CD1c-positive myeloid dendritic cell (primary cell): ENCODE measurements around the gene HDAC11.

Source experiments
- DNase-seq: peaks from one replicate; pipeline ENCODE4 v3.0.0-alpha.2; 2016; ENCODE audit errors: extremely low spot score

Gene HDAC11

GRCh38 chr3:13466781-13467180 lies 13.3 kb upstream of the HDAC11 start:
- no peak for DNase-seq

DNA sequence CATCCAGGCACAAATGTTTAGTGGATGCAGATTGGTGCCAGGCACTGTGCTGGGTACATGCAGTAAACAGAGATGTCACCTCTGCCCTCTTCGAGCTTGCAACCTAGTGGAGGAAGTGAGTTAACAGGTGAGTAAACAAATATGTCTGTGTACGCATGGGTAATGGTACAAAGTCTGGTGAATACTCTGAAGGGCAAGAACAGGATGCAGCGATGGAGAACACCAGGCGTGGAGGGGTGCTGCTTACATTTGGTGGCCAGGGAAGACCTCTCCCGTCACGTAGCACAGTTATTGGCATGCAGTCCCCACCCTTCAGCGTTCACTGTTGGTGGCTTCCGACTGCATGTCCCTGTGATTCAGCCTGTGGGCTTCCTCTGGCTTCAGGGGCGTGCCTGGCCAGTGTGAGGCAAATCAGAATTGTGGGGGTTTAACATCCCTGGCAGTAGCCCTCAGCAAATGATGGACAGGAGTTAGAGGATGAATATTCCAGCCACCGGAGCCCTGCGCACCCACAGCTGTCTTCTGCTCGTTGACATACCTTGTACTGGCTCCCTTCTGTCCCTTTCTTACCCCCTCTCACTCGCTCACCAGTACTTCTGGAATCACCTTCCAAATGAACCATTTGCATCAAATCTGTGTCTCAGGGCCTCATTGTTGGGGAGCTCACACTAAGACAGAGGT lies 9.1 kb upstream of the HDAC11 start:
- no peak for DNase-seq

DNA sequence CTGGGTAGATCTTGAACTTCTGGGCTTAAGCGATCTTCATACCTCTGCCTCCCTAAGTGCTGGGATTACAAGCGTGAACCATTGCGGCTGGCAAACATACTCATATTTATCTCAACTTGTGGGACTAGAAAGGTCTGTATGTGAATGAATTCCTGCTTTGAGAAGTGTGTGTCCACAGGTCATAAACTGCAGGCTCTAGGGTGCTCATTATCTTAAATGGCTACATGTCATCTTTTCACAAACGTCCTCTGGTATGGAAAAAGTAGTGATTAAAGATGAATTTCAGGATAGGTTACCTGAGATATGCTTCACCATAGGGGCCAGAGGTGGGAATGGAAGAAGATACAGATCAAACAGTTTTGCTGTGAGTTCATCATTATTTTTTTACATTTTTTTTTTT lies 7.8 kb upstream of the HDAC11 start:
- no peak for DNase-seq

DNA sequence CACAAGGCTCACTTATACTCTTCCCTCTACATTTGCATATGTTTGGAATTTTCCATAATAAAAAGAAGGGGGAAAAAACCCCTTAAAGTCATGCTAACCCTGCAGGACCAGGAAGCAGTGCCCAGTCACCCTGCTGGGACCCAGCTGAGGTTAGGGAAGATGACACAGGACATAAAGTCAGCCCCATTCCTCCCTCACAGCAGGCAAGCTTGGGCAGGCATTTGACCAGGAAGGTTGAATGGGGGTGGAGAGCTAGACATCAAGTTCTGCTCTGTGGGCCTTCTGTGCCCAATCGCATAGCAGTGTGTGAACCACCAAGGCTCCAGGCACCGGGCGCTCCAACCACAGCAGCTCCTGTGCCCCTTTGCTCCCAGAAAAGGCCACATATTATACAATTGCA lies 7.1 kb upstream of the HDAC11 start:
- DNase-seq, result no peak

- no peak for DNase-seq
These were observed 6.1 kb upstream of the HDAC11 start for GRCh38 chr3:13474021-13474420.

GRCh38 chr3:13474776-13475303 lies 5.3 kb upstream of the HDAC11 start:
- no peak for DNase-seq

DNA sequence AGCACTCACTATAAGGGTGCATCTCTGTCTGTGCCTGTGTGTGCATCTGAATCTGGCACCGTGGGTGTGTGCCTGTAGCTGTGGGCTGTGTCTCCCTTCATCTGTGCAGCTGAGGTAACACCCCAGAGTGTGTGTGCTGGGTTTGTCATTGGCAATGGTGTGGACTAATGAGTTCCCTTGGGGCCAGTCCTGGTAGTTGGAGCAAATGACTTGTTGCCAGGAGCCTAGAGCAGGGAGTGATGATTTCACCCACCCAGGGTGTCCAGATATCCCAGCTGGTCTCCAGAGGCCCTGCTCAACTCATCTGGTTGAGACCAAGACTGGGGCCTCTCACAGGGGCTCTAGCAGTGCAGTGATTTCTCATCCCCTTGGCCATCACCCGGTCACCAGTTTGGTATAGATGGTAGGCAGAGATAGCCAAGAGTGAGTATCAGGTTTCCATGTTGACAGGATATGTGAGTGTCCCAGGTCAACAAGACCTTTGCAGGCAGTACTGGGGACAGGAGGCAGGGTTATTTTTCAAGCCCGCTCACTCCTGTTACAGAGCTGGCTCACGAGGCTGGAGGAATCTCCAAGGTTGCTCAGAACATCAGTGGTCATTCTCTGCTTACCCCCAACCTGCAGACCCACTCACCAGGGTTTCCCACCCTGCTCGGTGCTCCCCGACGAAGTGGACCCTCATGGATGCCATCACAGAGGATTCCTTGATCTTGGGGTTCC lies 4.1 kb upstream of the HDAC11 start:
- no peak for DNase-seq

- DNase-seq, result no peak
These were observed 2.2 kb upstream of the HDAC11 start for GRCh38 chr3:13477943-13478342.

GRCh38 chr3:13479332-13479581 lies 849 bp upstream of the HDAC11 start:
- DNase-seq, result peak; percentile 62

GRCh38 chr3:13480340-13481318 lies 523 bp downstream of the HDAC11 start:
- peak; percentile 47 for DNase-seq

DNA sequence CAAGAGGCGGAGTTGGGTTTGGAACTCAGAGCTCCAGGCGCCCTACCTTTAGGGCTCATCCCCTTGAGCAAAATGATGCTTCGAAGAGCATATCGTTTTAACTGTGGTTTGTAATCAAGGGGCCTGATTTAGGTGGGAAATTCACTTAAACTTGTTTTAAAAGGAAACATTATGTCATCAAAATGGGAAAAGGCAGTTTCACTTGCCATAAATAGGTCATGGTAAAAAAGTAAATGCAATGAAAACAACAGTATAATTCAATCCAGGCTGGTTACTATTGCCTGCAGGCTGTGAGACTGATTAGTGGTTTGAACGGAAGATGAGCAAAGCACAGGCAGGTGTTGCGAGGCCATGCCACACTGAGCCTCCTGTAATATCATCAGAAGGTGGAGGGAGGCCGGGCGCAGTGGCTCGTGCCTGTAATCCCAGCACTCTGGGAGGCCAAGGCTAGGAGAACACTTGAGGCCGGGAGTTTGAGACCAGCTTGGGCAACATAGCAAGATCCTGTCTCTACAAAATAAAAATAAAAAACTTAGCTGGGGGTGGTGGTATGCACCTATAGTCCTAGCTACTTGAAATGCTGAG lies 2.1 kb downstream of the HDAC11 start:
- DNase-seq, result no peak

DNA sequence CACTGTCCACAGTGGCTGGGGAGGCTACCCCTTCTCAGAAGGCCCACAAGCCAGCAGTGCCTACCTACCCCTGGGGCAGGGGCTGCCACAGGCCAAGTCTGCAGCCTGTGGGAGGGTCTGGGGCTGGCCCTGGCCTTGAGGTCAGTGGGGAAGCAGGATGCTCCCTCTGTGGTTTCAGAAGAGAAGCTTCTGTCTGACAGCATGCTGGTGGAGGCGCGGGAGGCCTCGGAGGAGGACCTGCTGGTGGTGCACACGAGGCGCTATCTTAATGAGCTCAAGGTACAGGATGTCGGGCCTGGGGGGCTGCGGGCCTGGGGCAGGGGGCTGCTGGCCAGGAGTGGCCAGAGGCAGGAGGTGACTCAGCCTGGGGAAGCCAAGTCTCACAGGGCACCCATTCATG lies 3.2 kb downstream of the HDAC11 start:
- DNase-seq, result no peak

DNA sequence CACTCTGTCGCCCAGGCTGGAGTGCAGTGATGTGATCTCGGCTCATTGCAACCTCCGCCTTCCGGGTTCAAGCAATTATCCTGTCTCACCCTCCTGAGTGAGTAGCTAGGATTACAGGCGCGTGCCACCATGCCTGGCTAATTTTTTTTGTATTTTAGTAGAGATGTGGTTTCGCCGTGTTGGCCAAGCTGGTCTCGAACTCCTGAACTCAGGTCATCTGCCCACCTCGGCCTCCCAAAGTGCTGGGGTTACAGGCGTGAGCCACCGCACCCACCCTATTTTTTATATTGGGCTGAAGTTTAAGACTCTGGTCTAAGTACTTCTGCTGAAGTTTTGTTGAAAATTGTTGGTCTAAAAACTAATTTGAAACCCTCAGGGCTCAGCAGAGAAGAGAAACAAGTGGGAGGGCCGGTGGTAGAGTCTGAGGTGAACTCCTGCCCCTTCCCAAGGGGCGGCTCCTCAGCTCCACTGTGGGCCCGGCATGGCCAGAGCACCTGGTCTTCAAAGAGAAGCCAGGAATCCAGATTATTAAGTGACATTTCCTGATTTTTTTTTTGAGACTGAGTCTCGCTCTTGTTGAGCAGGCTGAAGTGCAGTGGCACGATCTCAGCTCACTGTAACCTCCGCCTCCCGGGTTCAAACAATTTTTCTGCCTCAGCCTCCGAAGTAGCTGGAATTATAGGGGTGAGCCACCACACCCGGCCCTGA lies 4.0 kb downstream of the HDAC11 start:
- DNase-seq, result no peak

DNA sequence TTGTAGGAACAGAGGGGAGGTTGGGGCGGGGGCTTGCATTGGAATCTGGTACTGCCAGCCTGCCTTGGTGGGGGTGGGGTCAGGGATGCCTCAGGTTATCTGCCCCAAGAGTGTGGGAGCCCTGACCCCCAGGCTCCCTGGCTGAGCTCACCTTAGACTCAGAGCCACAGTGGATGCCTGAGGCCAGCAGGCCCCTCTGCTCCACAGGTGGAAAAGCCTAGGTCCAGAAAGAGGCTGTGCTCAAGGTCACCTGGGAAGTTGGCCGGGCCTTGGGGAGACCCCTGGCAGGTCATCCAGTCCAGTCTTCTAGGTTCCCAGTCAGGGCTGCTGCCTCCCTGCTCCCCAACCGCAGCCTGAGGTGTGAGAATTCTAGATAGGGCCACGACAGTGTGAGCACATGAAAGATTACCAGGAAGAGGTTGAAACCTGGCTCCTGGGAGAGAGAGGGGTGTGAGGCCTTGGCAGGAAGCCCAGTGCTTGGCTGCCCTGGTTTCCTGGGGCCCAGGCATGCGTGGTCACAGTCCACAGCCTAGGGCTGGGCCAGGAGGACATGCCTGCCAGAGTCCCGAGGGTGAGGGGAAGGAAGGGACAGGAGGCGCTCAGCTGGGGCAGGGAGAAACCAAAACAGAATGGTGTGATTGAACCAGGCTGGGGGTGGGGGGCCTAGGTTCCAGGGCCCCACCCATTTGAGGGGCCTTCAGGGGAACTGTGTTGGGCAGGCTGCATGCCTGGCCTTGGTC lies 4.9 kb downstream of the HDAC11 start:
- peak; percentile 6 for DNase-seq

- DNase-seq, result peak; percentile 42
These were observed 5.8 kb downstream of the HDAC11 start for GRCh38 chr3:13485630-13486562.

- no peak for DNase-seq
These were observed 7.3 kb downstream of the HDAC11 start for GRCh38 chr3:13487403-13487802.

GRCh38 chr3:13491206-13491974 lies 11.3 kb downstream of the HDAC11 start:
- DNase-seq, result no peak

DNA sequence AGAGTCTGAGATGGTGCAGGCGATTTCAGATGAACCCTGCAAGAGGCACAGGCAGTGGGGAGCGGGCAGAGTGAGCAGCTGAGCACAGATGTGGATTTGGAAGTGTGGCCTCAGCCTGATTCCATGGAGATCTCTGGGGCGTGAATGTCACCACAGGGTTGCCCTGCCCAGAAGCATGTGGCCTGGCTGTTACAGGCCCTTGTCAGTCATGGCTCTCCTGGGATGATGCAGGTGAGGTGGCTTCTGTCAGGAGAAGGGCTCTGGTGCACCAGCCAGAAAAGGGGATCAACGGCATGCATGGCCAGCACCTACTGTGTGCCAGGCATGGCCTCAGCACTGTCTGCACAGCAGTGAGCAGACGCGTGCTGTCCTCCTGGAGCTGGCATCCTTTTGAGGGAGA lies 11.9 kb downstream of the HDAC11 start:
- no peak for DNase-seq
